Esophagus squamous epithelium (tissue), 4 donors: ENCODE results near the gene CCRL2.

Source experiments
- POLR2A ChIP-seq, 4 donors: fragments of 450-650 bp; IDR thresholded peaks; one replicate each; pipeline ENCODE4 v1.6.1; 2017; ENCODE audit warnings: antibody characterized with exemption in 4 of 4, mild to moderate bottlenecking in 4 of 4, moderate library complexity in 3 of 4
- TF ChIP-seq, protein P1 (sequence below), 6 experiments: fragments of 450-650 bp in 4 of 6; fragments of 200-600 bp in 2 of 6; sonication (generic) in 2 of 6; IDR thresholded peaks; one replicate each; pipeline ENCODE4 v1.5.1; 2016 to 2019; ENCODE audit warnings: antibody characterized with exemption in 6 of 6, mild to moderate bottlenecking in 4 of 6, moderate library complexity in 4 of 6

DNA sequence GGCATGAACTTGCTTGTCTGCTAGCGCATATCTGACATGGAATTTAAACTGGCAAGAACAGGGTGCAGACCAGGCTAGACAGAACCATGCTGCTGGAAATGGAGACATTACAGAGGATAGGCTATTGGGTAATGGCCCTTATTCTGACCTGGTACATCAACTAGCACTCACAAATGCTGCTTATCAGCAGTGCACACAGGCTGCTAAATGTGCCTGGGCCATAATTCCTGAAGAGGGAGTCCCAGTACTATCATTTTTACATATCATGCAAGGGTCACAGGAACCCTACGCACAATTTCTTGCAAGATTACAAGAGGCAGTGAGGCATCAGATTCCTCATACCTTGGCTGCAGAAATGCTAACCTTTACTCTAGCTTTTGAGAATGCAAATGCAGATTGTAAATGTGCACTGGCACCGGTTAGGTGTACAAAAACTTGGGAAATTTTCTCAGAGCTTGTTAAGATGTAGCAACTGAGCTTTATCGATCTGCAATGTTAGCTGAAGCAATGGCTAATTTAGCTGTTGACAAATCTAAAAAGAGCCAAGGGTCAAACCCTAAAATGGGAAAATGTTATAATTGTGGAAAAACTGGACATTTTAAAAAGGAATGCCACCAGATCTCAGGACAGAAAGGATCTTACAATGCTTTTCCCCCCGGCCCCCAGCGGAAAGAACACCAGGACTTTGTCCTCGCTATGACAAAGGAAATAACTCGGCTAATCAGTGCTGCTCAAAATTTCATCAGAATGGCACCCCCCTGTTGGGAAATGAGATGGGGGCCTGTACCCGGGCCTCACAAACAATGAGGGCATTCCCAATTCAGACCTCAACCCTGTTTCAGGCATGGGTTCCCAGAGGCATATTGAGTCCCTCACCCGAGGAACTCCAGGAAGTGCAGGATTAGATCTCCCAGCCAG, 21.1 kb downstream of the CCRL2 start:
- TF ChIP-seq, protein P1, sequence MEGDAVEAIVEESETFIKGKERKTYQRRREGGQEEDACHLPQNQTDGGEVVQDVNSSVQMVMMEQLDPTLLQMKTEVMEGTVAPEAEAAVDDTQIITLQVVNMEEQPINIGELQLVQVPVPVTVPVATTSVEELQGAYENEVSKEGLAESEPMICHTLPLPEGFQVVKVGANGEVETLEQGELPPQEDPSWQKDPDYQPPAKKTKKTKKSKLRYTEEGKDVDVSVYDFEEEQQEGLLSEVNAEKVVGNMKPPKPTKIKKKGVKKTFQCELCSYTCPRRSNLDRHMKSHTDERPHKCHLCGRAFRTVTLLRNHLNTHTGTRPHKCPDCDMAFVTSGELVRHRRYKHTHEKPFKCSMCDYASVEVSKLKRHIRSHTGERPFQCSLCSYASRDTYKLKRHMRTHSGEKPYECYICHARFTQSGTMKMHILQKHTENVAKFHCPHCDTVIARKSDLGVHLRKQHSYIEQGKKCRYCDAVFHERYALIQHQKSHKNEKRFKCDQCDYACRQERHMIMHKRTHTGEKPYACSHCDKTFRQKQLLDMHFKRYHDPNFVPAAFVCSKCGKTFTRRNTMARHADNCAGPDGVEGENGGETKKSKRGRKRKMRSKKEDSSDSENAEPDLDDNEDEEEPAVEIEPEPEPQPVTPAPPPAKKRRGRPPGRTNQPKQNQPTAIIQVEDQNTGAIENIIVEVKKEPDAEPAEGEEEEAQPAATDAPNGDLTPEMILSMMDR (IDR thresholded peaks at IDR 0.05): no peak
- TF ChIP-seq POLR2A (IDR thresholded peaks at IDR 0.05): no peak
